Naive thymus-derived CD8-positive, alpha-beta T cell (primary cell): Measurements from ENCODE around the gene SUSD2. TPM values are rescaled to one million over a fixed set of nuclear protein-coding genes. Genes with fewer than 3 reads are reported as not detected.
"Not testable (repeated sequence)": the region's sequence is repeated elsewhere in the genome, so short reads cannot be mapped to it uniquely, and the experiment has no call there.

Experiments used
- ATAC-seq, 2 donors: fragments of 150-1000 bp; cut with Tn5 transposase in 1 of 2; sonication (Bioruptor Pico), chemical (Tn5 transposase) in 1 of 2; 1 replicate in 1 of 2; 2 replicates in 1 of 2; pipeline ENCODE4 v1.10.0; 2021; ENCODE audit warnings: mild to moderate bottlenecking in 2 of 2, moderate library complexity in 2 of 2
- POLR2A ChIA-PET: fragments of 350-600 bp; sonication (Branson Sonifier 250); formaldehyde crosslinking; loops from one replicate; lab custom pipeline; 2021; ENCODE audit warnings: antibody characterized with exemption; lab: Charles Lee
- DNase-seq, 10 donors: peaks; one replicate each; pipeline versions ENCODE4 v3.0.0 to v3.0.0-alpha.2; 2020 to 2022
- H3K27ac Mint-ChIP-seq, 10 donors: one replicate each; pipeline ENCODE4 v1.8.0; 2020 to 2022; ENCODE audit warnings: mild to moderate bottlenecking in 10 of 10, mixed read lengths in 10 of 10, moderate library complexity in 4 of 10, inconsistent platforms in 1 of 10
- H3K27me3 Mint-ChIP-seq, 5 donors: one replicate each; pipeline ENCODE4 v1.8.0; 2021 to 2022; ENCODE audit warnings: mixed read lengths in 5 of 5
- H3K36me3 Mint-ChIP-seq, 3 donors: one replicate each; pipeline ENCODE4 v1.8.0; 2020 to 2022; ENCODE audit warnings: mixed read lengths in 3 of 3, mild to moderate bottlenecking in 2 of 3, inconsistent platforms in 1 of 3
- H3K4me1 Mint-ChIP-seq, 4 donors: one replicate each; pipeline ENCODE4 v1.8.0; 2021 to 2022; ENCODE audit warnings: mixed read lengths in 4 of 4
- H3K4me3 Mint-ChIP-seq, 10 donors: one replicate each; pipeline ENCODE4 v1.8.0; 2020 to 2022; ENCODE audit warnings: mild to moderate bottlenecking in 10 of 10, mixed read lengths in 10 of 10, moderate library complexity in 6 of 10, inconsistent platforms in 1 of 10
- H3K9me3 Mint-ChIP-seq, 9 donors: one replicate each; pipeline ENCODE4 v1.8.0; 2020 to 2022; ENCODE audit warnings: mixed read lengths in 9 of 9, mild to moderate bottlenecking in 3 of 9, inconsistent platforms in 1 of 9, moderate library complexity in 1 of 9
- polyA plus RNA-seq, 3 donors: library from polyadenylated mRNA; unstranded; fragments of 300-500 nt; fragmentation: Illumina TruSeq; gene quantifications; one replicate each; pipeline ENCODE4 v1.2.3, GENCODE V29; 2021
- total RNA-seq, 8 experiments: library from RNA in 2 of 8; stranded (reverse) in 2 of 8; gene quantifications; one replicate each; pipeline ENCODE4 v1.2.3 and lab custom pipeline; 2021 to 2026

The SUSD2 gene
- total and polyA plus RNA-seq, 5 experiments from 2014 or later: 0.07 to 1.9 (median 0.87) TPM; not detected in 1

DNA sequence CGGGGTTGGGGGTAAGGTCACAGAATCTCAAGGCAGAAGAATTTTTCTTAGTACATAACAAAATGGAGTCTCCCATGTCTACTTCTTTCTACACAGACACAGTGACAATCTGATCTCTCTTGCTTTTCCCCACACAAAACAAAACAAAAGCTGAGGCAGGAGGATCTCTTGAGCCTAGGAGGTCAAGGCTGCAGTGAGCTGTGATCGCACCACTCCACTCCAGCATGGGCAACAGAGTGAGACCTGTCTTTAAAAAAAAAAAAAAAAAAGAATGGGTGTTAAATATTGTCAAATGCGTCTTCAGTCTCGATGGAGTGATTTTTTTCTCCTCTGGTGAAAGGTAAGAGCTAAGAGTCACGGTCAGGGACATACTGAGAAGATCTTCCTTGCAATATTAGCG is 30.4 kb downstream of the SUSD2 start:
- POLR2A ChIA-PET, ATAC-seq: not testable (repeated sequence)
- peaks cover 11 to 28% (median 20%) of the 10 kb centered on the region in 4 donors for H3K4me1 Mint-ChIP-seq

DNA sequence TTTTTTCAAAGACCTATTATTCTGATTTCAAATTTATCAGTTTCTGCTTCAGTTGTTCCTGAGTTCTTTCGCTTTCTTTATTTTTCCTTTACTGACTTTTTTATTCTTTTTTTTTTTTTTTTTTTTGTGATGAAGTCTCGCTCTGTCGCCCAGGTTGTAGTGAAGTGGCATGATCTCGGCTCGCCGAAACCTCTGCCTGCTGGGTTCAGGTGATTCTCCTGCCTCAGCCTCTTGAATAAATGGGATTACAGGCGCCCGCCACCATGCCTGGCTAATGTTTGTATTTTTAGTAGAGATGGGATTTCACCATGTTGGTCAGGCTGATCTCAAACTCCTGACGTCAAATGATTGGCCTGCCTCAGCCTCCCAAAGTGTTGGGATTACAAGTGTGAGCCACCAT is 31.8 kb downstream of the SUSD2 start:
- H3K4me1 Mint-ChIP-seq: peaks cover 2 to 21% (median 8%) of the 10 kb centered on the region in 4 donors
- POLR2A ChIA-PET, ATAC-seq, H3K4me3 Mint-ChIP-seq, H3K27me3 Mint-ChIP-seq, H3K36me3 Mint-ChIP-seq, H3K9me3 Mint-ChIP-seq, DNase-seq, H3K27ac Mint-ChIP-seq: not testable (repeated sequence)

More for the DNA sequence above, 30.4 kb downstream of the SUSD2 start:
- H3K27ac Mint-ChIP-seq, H3K9me3 Mint-ChIP-seq, H3K36me3 Mint-ChIP-seq, H3K27me3 Mint-ChIP-seq, H3K4me3 Mint-ChIP-seq, DNase-seq: not testable (repeated sequence)

DNA sequence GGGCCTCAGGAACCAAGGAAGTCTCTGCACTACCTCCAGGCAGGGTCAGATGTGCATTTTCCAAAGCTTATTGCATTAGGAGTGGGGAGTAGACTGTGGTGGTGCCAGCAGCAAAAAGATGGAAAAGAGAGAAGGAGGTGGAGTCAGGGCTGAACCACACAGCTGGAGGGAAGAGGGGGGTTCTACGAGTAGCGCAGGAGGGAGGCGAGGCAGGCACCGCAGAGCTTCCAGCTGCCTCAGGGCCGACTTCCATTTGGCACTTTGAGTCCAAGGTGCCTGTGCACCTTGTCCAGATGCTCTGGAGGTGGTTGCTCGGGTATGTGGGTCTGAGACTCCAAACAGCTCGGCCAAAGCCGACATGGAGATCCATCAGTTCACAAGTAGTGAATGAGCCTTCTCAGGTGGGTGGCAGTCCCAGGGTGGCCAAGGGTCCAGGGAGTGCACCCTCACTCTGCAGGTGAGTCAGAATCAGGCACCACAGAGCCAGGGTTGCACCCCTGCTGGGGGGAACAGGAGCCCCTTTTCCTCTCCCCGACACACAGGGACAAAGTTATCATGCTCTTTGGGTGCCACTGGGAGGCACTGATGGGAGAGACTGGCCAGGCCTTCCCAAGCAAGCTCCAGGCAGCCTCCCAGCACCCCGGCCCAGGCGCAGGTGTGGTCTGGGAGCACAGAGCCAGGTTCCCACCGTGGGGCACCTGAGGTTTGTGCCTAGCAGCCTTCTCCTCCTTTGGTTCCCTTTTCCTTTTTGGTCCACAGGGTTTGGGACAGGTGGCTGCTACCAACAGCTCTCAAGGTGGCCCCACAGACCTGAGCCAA is 33.4 kb downstream of the SUSD2 start:
- Mint-ChIP-seq H3K27me3 (no peaks in the 10 kb centered on the region), H3K36me3 (no peaks in the 10 kb centered on the region), H3K9me3 (no peaks in the 10 kb centered on the region), H3K4me1 (peaks cover 0 to 17% (median 4%) of the 10 kb centered on the region in 4 donors), H3K4me3 (no peak overlapping the region), H3K27ac (peak overlapping the region in 3 of 10 donors; percentile 1 to 46 (median 13))
- ATAC-seq (no peak), DNase-seq (no peak)
- POLR2A ChIA-PET: interaction anchor here (1.5 kb wide), 1 partner anchor 10 kb away, joined by 4 read pairs; no protein-coding TSS in a partner anchor

DNA sequence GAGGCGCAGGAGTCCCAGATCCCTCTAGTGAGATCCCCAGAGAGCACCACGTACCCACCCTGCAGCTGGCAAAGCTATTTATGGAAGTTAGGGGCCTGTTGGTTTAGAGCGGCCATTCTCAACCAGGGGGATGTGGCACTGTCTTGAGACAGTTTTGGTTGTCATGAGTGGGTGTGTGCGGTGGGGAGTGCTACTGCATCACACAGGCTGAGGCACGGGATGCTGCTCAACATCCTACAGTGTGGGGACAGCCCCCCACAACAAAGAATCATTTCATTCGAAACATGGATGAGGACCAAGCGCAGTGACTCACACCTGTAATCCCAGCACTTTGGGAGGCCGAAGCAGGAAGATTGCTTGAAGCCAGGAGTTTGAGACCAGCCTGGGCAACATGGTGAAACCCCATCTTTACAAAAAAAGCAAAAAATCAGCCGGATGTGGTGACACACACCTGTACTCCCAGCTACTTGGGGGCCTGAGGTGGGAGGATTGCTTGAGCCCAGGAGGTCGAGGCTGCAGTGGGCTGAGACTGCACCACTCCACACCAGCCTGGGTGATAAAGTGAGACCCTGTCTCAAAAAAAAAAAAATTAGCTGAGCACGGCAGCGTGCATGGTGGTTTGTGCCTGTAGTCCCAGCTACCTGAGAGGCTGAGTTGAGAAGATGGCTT is 35.4 kb downstream of the SUSD2 start:
- Mint-ChIP-seq H3K9me3 (no peaks in the 10 kb centered on the region), H3K27ac (peak overlapping the region in 3 of 10 donors; percentile 58 to 75 (median 65)), H3K36me3 (no peaks in the 10 kb centered on the region), H3K27me3 (no peaks in the 10 kb centered on the region), H3K4me1 (peaks cover 0 to 17% (median 4%) of the 10 kb centered on the region in 4 donors), H3K4me3 (no peak overlapping the region)
- DNase-seq (peak in 4 of 10 donors; percentile 5 to 25 (median 11)), ATAC-seq (peak in 1 of 2 donors; percentile 83)
- POLR2A ChIA-PET: interaction anchor here (1.1 kb wide), 1 partner anchor 12 kb away, joined by 4 read pairs; no protein-coding TSS in a partner anchor

DNA sequence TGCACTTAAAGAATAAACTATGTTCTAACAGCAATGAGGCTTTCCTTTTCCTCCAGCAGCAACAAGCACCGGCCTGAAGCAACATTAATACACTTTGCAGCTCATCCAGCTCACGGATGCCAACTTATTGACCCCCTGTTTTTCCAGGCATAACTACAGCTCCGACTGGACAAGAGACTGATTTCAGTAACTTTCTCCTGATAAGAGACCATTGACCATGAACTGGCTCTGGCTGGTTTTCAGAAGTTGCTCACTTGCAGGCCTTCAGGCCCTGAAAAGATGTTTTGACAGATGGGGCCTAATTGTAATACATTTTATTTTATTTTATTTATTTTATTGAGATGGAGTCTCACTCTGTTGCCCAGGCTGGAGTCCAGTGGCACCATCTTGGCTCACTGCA is 36.1 kb downstream of the SUSD2 start:
- no peaks in the 10 kb centered on the region for H3K36me3 Mint-ChIP-seq
- ATAC-seq (no peak), DNase-seq (no peak)
- no peaks in the 10 kb centered on the region for H3K27me3 Mint-ChIP-seq
- H3K27ac Mint-ChIP-seq: no peak overlapping the region
- H3K4me1 Mint-ChIP-seq: peaks cover 0 to 15% (median 4%) of the 10 kb centered on the region in 4 donors
- POLR2A ChIA-PET: interaction anchor here (1.0 to 1.1 kb wide), 2 partner anchors 11 to 17 kb away, joined by 4 read pairs; no protein-coding TSS in a partner anchor
- H3K9me3 Mint-ChIP-seq: no peaks in the 10 kb centered on the region
- H3K4me3 Mint-ChIP-seq: no peak overlapping the region

DNA sequence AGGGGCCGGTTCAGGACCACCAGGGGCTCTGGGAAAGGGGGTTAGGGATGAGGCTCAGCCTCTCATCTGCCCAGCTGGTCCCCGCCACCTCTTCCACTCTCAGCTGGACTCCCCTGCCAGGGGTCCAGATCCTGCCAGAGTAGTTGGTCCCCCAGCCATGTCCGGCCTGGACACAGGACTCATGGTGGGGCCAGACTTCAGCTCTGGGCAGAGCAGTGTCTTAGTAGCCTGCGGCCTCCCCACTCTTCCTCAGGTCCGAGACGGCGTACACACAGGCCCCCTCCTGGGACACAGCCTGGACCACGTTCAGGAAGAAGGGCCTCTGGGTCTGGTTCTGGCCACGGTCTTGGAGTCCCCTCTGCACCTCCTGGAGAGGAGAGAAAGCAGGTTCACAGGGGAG is 38.5 kb downstream of the SUSD2 start:
- POLR2A ChIA-PET: no interaction called here
- peaks cover 0 to 6% (median 0%) of the 10 kb centered on the region in 9 donors for H3K9me3 Mint-ChIP-seq
- H3K36me3 Mint-ChIP-seq: peaks cover 0 to 2% (median 0%) of the 10 kb centered on the region in 3 donors
- peaks cover 0 to 13% (median 4%) of the 10 kb centered on the region in 4 donors for H3K4me1 Mint-ChIP-seq
- no peaks in the 10 kb centered on the region for H3K27me3 Mint-ChIP-seq
- ATAC-seq: no peak
- H3K27ac Mint-ChIP-seq: no peak overlapping the region
- no peak overlapping the region for H3K4me3 Mint-ChIP-seq
- no peak for DNase-seq

DNA sequence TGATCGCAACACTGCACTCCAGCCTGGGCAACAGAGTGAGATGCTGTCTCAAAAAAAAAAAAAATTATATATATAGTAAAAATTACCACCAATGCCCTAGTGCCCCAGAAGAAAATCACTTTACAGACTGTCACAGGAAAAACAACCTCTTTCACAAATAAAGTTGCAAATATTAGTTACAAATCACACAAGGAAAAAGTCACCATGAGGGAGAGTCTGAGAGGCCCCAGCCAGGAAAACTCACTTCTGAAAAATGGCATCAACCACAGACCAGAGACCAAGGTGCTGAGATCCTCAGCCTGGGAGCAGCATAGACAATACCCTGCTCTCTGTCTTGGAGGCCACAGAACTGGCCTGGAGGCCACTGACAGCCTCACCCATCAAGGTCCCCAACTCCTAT is 43.2 kb downstream of the SUSD2 start:
- Mint-ChIP-seq H3K4me3 (no peak overlapping the region), H3K27ac (no peak overlapping the region), H3K9me3 (peaks cover 0 to 6% (median 0%) of the 10 kb centered on the region in 9 donors), H3K36me3 (peaks cover 0 to 2% (median 0%) of the 10 kb centered on the region in 3 donors), H3K4me1 (peaks cover 0 to 1% (median 0%) of the 10 kb centered on the region in 4 donors), H3K27me3 (no peaks in the 10 kb centered on the region)
- DNase-seq: no peak
- no peak for ATAC-seq
- POLR2A ChIA-PET: interaction anchor here (1.6 kb wide), 1 partner anchor 10 kb away, joined by 4 read pairs; no protein-coding TSS in a partner anchor

DNA sequence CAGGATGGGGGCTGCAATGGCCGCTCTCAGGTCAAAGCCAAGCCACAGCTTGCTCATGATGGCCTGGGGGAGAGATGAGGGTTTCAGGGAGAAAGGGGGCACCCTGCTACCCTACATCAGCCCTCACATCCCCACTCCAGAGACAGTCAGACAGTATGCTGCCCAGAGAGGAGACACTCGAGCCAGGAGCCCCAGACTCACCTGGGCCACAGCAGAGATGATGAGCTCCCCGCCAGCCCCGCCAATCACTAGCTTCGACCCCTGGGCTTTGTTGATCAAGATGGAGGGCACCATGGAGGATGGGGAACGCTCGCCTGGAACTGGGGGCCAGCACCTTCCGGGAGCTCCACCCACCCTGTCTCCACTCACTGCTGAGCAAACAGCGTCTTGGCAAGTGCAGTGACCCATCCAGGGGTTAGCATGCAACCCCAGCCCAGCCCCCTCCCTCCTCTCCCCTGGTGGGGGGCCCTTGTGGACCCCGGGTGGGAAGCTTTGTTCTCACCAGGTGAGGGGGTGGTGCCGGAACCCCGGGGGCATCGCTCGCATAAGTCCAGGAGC is 43.8 kb downstream of the SUSD2 start:
- no peak for ATAC-seq
- peaks cover 0 to 2% (median 0%) of the 10 kb centered on the region in 3 donors for H3K36me3 Mint-ChIP-seq
- no peak for DNase-seq
- no peak overlapping the region for H3K27ac Mint-ChIP-seq
- H3K4me3 Mint-ChIP-seq: no peak overlapping the region
- no peaks in the 10 kb centered on the region for H3K27me3 Mint-ChIP-seq
- POLR2A ChIA-PET: interaction anchor here (1.6 kb wide), 1 partner anchor 10 kb away, joined by 4 read pairs; no protein-coding TSS in a partner anchor
- H3K4me1 Mint-ChIP-seq: peaks cover 0 to 1% (median 0%) of the 10 kb centered on the region in 4 donors
- H3K9me3 Mint-ChIP-seq: peaks cover 0 to 6% (median 0%) of the 10 kb centered on the region in 9 donors

DNA sequence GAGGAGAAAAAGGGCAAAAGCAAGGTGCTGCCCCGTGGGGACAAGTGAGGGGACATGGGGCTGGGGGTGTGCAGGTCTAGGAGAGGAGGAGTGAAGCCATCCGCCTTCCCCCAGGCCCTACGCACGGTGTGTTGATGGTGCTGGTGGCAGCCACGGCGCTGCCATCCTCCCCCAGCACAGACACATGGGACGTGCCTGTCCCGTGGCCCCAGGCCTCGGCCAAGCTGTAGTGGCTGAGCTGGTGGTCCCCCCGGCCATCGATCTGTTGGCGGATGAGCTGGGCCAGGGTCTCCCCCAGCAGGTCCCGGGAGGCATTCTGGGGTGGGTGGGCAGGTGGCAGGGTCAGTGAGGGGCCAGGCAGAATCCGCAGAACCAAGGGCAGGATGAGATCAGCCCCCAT is 44.7 kb downstream of the SUSD2 start:
- Mint-ChIP-seq H3K27ac (no peak overlapping the region), H3K36me3 (peaks cover 0 to 2% (median 0%) of the 10 kb centered on the region in 3 donors), H3K27me3 (no peaks in the 10 kb centered on the region)

DNA sequence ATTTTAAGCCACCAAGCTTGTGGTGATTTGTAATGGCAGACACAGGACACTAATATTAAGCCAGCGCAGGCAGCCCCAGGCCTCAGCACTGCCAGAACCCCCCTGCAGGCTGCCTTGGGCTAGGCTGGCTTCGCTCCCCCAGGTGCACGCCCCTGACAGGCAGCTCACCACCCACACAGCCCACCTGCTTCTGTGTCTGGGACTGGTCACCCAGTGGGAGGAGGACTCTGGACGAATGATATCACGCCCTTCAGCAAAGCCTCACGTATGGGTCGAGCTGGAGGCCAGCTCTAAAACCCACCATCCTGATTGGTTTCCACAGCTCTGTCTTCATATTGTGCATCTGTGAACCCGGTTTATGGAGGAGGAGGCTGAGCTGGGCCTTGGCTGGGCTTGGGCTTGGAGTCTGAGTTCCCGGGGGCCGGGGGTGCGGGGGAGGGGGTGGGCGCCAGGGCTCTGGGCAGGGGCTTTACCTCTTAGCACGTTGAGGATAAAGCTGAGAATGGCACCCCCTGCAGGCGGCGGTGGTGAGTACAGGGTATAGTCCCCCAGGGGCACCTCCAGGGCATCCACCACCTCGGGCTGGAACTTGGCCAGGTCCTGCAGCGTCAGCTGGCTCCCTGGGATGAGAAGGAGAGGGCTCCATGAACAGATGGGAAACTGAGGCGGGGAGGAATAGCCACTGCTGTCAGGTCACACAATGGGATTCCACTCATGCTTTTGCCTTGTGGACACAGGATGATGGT is 49.8 kb downstream of the SUSD2 start:
- DNase-seq: peak; percentile 26 to 78 (median 58)
- Mint-ChIP-seq H3K27me3 (peaks cover 0 to 3% (median 0%) of the 10 kb centered on the region in 5 donors), H3K27ac (peak overlapping the region in 1 of 10 donors; percentile 83), H3K4me1 (peaks cover 1 to 6% (median 4%) of the 10 kb centered on the region in 4 donors), H3K4me3 (no peak overlapping the region), H3K36me3 (no peaks in the 10 kb centered on the region), H3K9me3 (no peaks in the 10 kb centered on the region)
- POLR2A ChIA-PET: interaction anchor here (0.7 kb wide), 1 partner anchor 11 kb away, joined by 3 read pairs; no protein-coding TSS in a partner anchor
- peak; percentile 67 to 73 for ATAC-seq

More for the DNA sequence above, 44.7 kb downstream of the SUSD2 start:
- no peak for ATAC-seq
- Mint-ChIP-seq H3K4me3 (no peak overlapping the region), H3K4me1 (peaks cover 0 to 1% (median 0%) of the 10 kb centered on the region in 4 donors), H3K9me3 (peaks cover 0 to 6% (median 0%) of the 10 kb centered on the region in 9 donors)
- no peak for DNase-seq
- POLR2A ChIA-PET: no interaction called here

DNA sequence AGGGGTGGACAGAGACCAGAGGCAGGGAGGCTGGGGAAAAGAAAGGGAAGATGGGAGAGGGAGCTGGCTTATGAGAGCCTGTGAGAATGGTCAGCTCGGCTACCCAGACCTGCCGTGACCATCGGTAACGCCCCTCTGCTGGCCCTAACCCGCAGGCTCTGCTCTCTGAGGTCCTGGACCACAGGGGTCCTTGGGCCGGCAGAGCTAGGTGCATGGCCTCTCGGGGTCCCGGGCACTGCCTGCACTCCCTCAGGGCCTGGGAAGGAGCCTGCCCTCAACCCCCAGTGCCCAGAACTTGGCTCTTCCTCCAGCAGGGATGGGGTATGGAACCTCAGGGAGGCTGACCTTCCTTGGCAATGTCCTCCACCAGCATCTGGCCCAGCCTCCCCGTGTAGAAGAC is 50.4 kb downstream of the SUSD2 start:
- H3K4me1 Mint-ChIP-seq: peaks cover 1 to 6% (median 4%) of the 10 kb centered on the region in 4 donors
- no peaks in the 10 kb centered on the region for H3K36me3 Mint-ChIP-seq
- peak overlapping the region in 1 of 10 donors; percentile 83 for H3K27ac Mint-ChIP-seq
- H3K4me3 Mint-ChIP-seq: no peak overlapping the region
- H3K9me3 Mint-ChIP-seq: no peaks in the 10 kb centered on the region
- ATAC-seq: no peak
- no peak for DNase-seq
- POLR2A ChIA-PET: interaction anchor here (0.7 kb wide), 1 partner anchor 11 kb away, joined by 3 read pairs; no protein-coding TSS in a partner anchor
- peaks cover 0 to 3% (median 0%) of the 10 kb centered on the region in 5 donors for H3K27me3 Mint-ChIP-seq

DNA sequence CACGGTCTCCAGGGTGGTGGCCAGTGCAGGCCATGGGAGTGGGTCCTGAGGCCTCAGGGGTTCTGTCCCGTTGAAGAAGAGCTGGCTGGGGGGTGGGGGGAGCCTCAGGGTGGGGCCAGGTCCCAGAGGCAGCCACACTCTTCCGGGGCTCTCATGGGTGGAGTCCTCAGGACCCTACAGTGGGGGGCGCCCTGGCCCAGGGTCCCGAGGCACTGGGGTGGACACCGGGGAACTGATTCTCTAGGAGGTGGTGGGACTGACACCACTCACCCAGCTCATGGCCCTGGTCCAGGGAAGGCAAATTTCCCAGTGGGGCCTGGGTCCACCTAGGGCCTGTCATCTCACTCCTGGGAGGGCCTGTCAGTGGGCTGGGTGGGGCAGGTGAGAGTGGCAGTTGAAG is 50.8 kb downstream of the SUSD2 start:
- DNase-seq: no peak
- ATAC-seq: no peak
- Mint-ChIP-seq H3K27ac (no peak overlapping the region), H3K4me3 (no peak overlapping the region), H3K4me1 (peaks cover 1 to 6% (median 4%) of the 10 kb centered on the region in 4 donors), H3K9me3 (no peaks in the 10 kb centered on the region), H3K27me3 (peaks cover 0 to 3% (median 0%) of the 10 kb centered on the region in 5 donors), H3K36me3 (no peaks in the 10 kb centered on the region)
- POLR2A ChIA-PET: no interaction called here
